ENCODE measurements around the gene ATG4C. TPM values are rescaled to one million over a fixed set of nuclear protein-coding genes. Genes with fewer than 3 reads are reported as not detected.
A peak's percentile ranks its signal among the peaks of the same experiment; 100 is the strongest.

Gene ATG4C
- total RNA-seq, 1 donor: 13.5 TPM

- DNase-seq (ENCODE audit: low read depth): no peak
- no peak for TF ChIP-seq CTCF (IDR thresholded peaks at IDR 0.05; ENCODE audit: insufficient read depth, low read length)
- no peak overlapping the region for H3K4me3 ChIP-seq (ENCODE audit: low read depth, low read length)
These were observed 53.1 kb downstream of the ATG4C start for GRCh38 chr1:62836856-62837540.

GRCh38 chr1:62840555-62840954, 56.6 kb downstream of the ATG4C start:
- no peak for DNase-seq (ENCODE audit: low read depth)
- no peak overlapping the region for H3K4me3 ChIP-seq (ENCODE audit: low read depth, low read length)
- no peak for TF ChIP-seq CTCF (IDR thresholded peaks at IDR 0.05; ENCODE audit: insufficient read depth, low read length)

DNA sequence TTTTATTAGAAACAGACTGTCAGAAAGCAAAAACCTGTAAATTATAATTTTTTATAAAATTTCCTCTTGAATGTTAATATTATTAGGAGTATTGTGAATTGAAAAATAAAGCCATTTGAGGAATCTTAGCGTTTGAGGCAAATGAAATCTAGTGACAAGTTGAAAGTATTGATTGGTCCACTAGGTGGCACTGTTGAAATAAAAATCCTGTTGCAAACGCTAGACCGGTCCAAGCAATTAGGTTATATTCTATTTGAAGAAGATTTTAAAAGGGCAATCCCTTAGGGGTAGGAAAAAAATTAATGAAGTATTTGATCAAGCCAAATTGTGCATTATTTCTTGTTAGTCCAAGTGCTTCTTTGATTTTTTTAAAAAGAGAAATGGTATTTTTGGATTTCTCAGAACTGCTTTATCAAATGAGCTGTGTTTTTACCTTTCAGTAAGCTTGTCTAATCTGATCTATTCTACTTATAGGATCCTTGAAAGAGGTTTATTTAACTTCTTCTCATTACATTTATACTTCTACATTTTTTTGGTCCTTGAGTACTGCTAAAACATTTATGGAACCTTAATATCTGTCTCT, 57.7 kb downstream of the ATG4C start:
- TF ChIP-seq CTCF (IDR thresholded peaks at IDR 0.05; ENCODE audit: insufficient read depth, low read length): peak; percentile 60
- DNase-seq (ENCODE audit: low read depth): peak; percentile 83
- no peak overlapping the region for H3K4me3 ChIP-seq (ENCODE audit: low read depth, low read length)

DNA sequence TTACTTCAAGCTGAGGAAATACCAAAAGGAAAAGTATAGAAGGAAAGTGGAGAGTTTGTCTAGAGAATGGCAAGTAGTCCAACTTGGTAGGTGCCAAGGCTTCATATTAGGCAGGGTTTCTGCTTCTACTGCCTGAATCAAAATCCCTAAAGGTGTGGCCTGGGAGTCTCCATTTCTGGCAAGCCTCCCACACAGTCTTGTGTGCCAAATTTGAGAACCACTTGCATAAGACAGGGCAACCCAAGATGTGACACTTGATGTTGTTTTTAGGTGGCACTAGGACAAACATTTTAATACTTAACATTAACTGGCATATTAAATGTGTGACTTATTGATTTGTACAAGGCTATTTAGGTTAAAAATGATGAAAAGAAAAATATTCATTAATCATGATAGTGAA, 60.1 kb downstream of the ATG4C start:
- TF ChIP-seq CTCF (IDR thresholded peaks at IDR 0.05; ENCODE audit: insufficient read depth, low read length): no peak
- DNase-seq (ENCODE audit: low read depth): peak; percentile 9

GRCh38 chr1:62849031-62849430, 65.1 kb downstream of the ATG4C start:
- peak; percentile 6 for TF ChIP-seq CTCF (IDR thresholded peaks at IDR 0.05; ENCODE audit: insufficient read depth, low read length)
- H3K4me3 ChIP-seq (ENCODE audit: low read depth, low read length): no peak overlapping the region

More for the DNA sequence above, 60.1 kb downstream of the ATG4C start:
- H3K4me3 ChIP-seq (ENCODE audit: low read depth, low read length): no peak overlapping the region

DNA sequence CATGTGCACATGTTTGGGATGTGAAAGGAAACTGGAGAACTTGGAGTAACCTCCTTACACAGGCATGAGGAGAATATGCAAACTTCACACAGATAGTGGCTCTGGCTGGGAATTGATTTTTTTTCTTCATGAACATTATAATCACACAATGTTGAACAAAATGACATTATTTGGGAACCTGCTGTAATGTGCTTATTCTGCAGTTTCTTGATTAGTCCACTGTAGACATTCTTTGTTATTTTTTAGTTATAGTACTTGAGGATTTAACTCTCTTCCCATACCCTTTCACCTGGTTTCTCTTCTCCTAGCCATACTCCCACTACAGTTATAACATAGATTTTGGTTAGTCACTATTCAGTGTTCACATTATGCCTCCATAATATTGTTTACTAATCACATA, 68.3 kb downstream of the ATG4C start:
- no peak overlapping the region for H3K4me3 ChIP-seq (ENCODE audit: low read depth, low read length)
- no peak for DNase-seq (ENCODE audit: low read depth)
- no peak for TF ChIP-seq CTCF (IDR thresholded peaks at IDR 0.05; ENCODE audit: insufficient read depth, low read length)

More at GRCh38 chr1:62849031-62849430, 65.1 kb downstream of the ATG4C start:
- no peak for DNase-seq (ENCODE audit: low read depth)

Measured in fibroblast of the aortic adventitia (primary cell).